Measurements from ENCODE around the gene PTK6. TPM values are rescaled to one million over a fixed set of nuclear protein-coding genes. Genes with fewer than 3 reads are reported as not detected.
"Not testable (repeated sequence)": the region's sequence is repeated elsewhere in the genome, so short reads cannot be mapped to it uniquely, and the experiment has no call there.

PTK6 gene
- total RNA-seq, 2 experiments from 2014 or later = 0.21 to 0.53 TPM

DNA sequence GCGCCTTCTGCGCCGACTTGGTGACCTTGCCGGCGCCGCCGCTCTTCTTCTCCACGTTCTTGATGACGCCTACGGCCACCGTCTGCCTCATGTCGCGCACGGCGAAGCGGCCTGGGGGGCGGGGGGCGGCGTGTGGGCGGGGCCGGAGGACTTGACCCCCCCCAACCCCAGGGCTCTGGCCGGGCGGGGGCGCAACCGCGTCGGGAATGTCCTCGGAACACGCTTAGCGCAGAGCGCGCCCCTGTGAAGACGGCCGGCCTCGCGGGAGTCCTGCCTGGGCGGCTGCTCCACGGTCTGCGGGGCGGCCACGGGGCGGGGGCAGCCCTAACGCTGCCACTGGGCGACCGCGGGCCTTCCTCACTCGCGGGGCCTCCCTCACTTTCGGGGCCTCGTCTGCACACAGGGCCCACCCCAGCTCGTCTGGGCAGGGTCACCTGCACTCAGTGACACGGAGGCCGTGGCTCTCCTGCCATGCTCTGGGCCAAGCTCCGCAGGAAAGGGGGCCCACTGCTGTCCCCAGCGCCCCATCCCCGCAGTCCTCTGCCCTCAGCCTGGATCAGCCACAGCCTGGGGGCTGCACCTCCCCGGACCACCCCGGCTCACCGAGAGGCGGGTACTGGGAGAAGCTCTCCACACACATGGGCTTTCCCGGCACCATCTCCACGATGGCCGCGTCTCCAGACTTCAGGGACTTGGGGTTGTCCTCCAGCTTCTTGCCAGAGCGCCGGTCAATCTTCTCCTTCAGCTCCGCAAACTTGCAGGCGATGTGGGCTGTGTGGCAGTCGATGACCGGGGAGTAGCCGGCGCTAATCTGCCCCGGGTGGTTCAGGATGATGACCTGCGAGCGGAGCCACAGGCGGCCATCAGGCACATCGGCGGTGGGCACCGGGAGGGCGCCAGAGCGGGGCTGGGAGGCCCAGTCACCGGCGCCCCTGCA, 48.6 kb downstream of the PTK6 start:
- CTCF ChIA-PET = no interaction called here
- H3K4me3 Mint-ChIP-seq = no peak overlapping the region
- peaks cover 6% of the 10 kb centered on the region for H3K27me3 Mint-ChIP-seq
- no peaks in the 10 kb centered on the region for H3K4me1 Mint-ChIP-seq
- DNase-seq (no peak), ATAC-seq (no peak)
- peaks cover 3% of the 10 kb centered on the region for H3K9me3 Mint-ChIP-seq (ENCODE audit: low read depth)
- H3K36me3 Mint-ChIP-seq = no peaks in the 10 kb centered on the region
- H3K27ac Mint-ChIP-seq = no peak overlapping the region

DNA sequence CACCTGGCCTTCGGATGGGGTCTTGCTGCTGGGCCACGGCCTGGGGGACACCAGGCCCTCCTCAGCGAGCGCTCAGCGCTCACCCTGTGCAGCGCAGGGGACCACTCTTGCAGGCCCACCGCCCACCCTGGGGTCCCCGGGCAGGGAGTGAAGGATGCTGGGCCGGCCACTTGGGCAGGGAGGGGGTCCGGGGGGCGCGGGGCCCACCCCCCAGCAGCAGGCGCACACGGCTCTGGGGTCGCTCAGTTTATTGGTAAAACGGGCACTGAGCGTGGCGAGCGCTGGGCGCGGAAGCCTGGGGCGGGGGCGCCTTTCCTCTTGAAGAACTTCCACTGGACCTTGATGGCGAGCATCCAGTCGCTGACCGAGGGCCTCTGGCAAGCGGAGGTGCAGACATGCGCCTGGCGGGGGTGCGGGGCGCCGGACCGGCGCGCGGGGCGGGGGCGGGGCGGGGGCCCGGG, 49.4 kb downstream of the PTK6 start:
- Mint-ChIP-seq H3K4me1 (no peaks in the 10 kb centered on the region), H3K27me3 (peaks cover 8% of the 10 kb centered on the region), H3K4me3 (no peak overlapping the region), H3K9me3 (ENCODE audit: low read depth) (peaks cover 3% of the 10 kb centered on the region), H3K36me3 (no peaks in the 10 kb centered on the region), H3K27ac (no peak overlapping the region)
- CTCF ChIA-PET = no interaction called here
- DNase-seq (no peak), ATAC-seq (no peak)

GRCh38 chr20:63487116-63487764, 49.9 kb downstream of the PTK6 start:
- H3K4me1 Mint-ChIP-seq = no peaks in the 10 kb centered on the region
- no peak overlapping the region for H3K4me3 Mint-ChIP-seq
- peaks cover 8% of the 10 kb centered on the region for H3K27me3 Mint-ChIP-seq
- DNase-seq (no peak), ATAC-seq (no peak)
- CTCF ChIA-PET = no interaction called here
- H3K27ac Mint-ChIP-seq = no peak overlapping the region
- no peaks in the 10 kb centered on the region for H3K36me3 Mint-ChIP-seq
- peaks cover 2% of the 10 kb centered on the region for H3K9me3 Mint-ChIP-seq (ENCODE audit: low read depth)

GRCh38 chr20:63486300-63486855, 50.8 kb downstream of the PTK6 start:
- peaks cover 11% of the 10 kb centered on the region for H3K27me3 Mint-ChIP-seq
- CTCF ChIA-PET = no interaction called here
- ATAC-seq (no peak), DNase-seq (no peak)
- H3K27ac Mint-ChIP-seq = no peak overlapping the region
- no peaks in the 10 kb centered on the region for H3K4me1 Mint-ChIP-seq
- no peak overlapping the region for H3K4me3 Mint-ChIP-seq
- H3K36me3 Mint-ChIP-seq = no peaks in the 10 kb centered on the region
- no peaks in the 10 kb centered on the region for H3K9me3 Mint-ChIP-seq (ENCODE audit: low read depth)

DNA sequence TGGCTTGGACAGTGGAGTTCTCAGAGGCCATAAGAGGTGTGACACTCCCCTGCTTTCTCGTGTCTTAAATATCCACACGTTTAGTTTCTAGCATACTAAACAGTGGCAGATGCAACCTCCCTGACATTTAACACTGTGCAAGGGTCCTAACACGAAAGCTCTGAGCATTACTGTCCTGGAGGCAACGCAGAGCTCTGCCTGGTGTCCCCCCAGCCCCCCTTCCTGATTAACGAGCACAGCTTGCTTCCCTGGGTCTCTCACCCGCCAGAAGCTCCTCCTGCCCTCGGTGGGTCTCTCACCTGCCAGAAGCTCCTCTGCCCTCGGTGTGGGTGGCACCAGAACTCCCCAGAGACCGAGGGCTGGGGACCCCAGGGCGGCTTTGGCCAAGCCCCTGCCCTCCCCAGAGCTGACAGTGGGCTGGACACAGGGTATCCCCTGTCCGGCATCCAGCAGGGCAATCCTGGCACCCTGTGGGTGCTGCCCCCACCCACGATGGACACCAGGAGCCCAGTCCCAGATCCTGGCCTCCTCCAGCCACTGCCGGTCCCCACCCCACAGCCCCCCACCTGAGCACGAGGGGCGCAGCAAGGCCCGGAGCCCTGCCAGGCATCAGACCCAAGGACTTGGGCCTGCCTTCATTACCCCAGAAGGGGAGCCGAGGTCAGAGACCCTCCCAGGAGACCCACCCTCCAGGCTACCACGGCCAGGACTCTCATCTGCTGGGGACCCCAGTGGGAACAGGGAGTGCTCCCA, 52.3 kb downstream of the PTK6 start:
- H3K4me3 Mint-ChIP-seq = no peak overlapping the region
- CTCF ChIA-PET = no interaction called here

GRCh38 chr20:63484236-63484635, 52.9 kb downstream of the PTK6 start:
- no peaks in the 10 kb centered on the region for H3K4me1 Mint-ChIP-seq
- no peaks in the 10 kb centered on the region for H3K9me3 Mint-ChIP-seq (ENCODE audit: low read depth)
- no peak overlapping the region for H3K4me3 Mint-ChIP-seq
- H3K27ac Mint-ChIP-seq = no peak overlapping the region
- no peak for ATAC-seq
- H3K36me3 Mint-ChIP-seq = no peaks in the 10 kb centered on the region
- peaks cover 12% of the 10 kb centered on the region for H3K27me3 Mint-ChIP-seq
- DNase-seq = no peak
- CTCF ChIA-PET = interaction anchor here (0.6 kb wide), 1 partner anchor 12 kb away, joined by 5 read pairs; no protein-coding TSS in a partner anchor

More for the DNA sequence above, 52.3 kb downstream of the PTK6 start:
- no peak overlapping the region for H3K27ac Mint-ChIP-seq
- no peaks in the 10 kb centered on the region for H3K36me3 Mint-ChIP-seq
- H3K9me3 Mint-ChIP-seq (ENCODE audit: low read depth) = no peaks in the 10 kb centered on the region
- ATAC-seq = no peak
- DNase-seq = no peak
- no peaks in the 10 kb centered on the region for H3K4me1 Mint-ChIP-seq
- peaks cover 12% of the 10 kb centered on the region for H3K27me3 Mint-ChIP-seq

- Mint-ChIP-seq H3K4me3 (no peak overlapping the region), H3K27me3 (peaks cover 12% of the 10 kb centered on the region), H3K36me3 (no peaks in the 10 kb centered on the region), H3K9me3 (ENCODE audit: low read depth) (no peaks in the 10 kb centered on the region), H3K4me1 (no peaks in the 10 kb centered on the region), H3K27ac (no peak overlapping the region)
- DNase-seq (no peak), ATAC-seq (no peak)
- CTCF ChIA-PET = interaction anchor here (0.6 kb wide), 1 partner anchor 12 kb away, joined by 5 read pairs; no protein-coding TSS in a partner anchor
Measured at GRCh38 chr20:63483834-63484233, 53.3 kb downstream of the PTK6 start.

DNA sequence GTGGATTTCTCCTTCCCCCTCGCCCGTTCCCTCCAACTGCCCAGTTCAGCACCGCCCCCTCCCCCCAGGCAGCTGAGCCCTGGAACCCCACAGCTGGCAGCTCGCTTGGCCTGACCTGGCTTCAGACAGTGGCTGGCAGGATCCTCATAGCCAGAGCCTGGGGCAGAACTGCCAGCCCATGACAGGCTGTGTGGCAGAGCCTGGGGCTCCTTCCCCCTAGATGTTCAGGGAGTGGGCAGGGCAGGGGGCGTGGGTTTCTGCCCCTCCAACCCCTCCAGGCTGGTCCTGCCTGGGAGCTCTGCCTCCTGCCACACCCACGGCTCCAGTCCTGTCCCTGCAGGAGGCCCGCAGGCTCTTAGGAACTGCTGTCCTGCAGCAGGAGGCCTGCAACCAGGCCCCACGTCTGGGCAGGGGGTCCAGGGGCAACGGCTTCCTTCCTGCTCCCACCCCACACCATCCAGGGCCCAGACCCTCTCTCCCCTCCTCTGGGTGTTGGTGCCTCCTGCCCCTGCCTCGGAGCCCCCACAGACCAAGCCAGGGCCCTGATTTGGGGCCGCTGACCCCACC, 55.1 kb downstream of the PTK6 start:
- H3K27me3 Mint-ChIP-seq = peaks cover 15% of the 10 kb centered on the region
- H3K36me3 Mint-ChIP-seq = no peaks in the 10 kb centered on the region
- no peaks in the 10 kb centered on the region for H3K4me1 Mint-ChIP-seq
- no peak overlapping the region for H3K4me3 Mint-ChIP-seq
- no peak overlapping the region for H3K27ac Mint-ChIP-seq
- no peak for ATAC-seq
- no peak for DNase-seq
- CTCF ChIA-PET = no interaction called here
- no peaks in the 10 kb centered on the region for H3K9me3 Mint-ChIP-seq (ENCODE audit: low read depth)

- ATAC-seq (no peak), DNase-seq (no peak)
- H3K4me3 Mint-ChIP-seq = no peak overlapping the region
- no peaks in the 10 kb centered on the region for H3K36me3 Mint-ChIP-seq
- H3K9me3 Mint-ChIP-seq (ENCODE audit: low read depth) = no peaks in the 10 kb centered on the region
- no peaks in the 10 kb centered on the region for H3K4me1 Mint-ChIP-seq
- peaks cover 21% of the 10 kb centered on the region for H3K27me3 Mint-ChIP-seq
- CTCF ChIA-PET = no interaction called here
- H3K27ac Mint-ChIP-seq = no peak overlapping the region
Measured at GRCh38 chr20:63481503-63481902, 55.7 kb downstream of the PTK6 start.

- H3K27ac Mint-ChIP-seq; H3K4me1 Mint-ChIP-seq; H3K9me3 Mint-ChIP-seq (ENCODE audit: low read depth); H3K36me3 Mint-ChIP-seq; ATAC-seq; H3K4me3 Mint-ChIP-seq; CTCF ChIA-PET; DNase-seq: not testable (repeated sequence)
- H3K27me3 Mint-ChIP-seq = peaks cover 29% of the 10 kb centered on the region
Measured at GRCh38 chr20:63479695-63480419, 57.3 kb downstream of the PTK6 start.

DNA sequence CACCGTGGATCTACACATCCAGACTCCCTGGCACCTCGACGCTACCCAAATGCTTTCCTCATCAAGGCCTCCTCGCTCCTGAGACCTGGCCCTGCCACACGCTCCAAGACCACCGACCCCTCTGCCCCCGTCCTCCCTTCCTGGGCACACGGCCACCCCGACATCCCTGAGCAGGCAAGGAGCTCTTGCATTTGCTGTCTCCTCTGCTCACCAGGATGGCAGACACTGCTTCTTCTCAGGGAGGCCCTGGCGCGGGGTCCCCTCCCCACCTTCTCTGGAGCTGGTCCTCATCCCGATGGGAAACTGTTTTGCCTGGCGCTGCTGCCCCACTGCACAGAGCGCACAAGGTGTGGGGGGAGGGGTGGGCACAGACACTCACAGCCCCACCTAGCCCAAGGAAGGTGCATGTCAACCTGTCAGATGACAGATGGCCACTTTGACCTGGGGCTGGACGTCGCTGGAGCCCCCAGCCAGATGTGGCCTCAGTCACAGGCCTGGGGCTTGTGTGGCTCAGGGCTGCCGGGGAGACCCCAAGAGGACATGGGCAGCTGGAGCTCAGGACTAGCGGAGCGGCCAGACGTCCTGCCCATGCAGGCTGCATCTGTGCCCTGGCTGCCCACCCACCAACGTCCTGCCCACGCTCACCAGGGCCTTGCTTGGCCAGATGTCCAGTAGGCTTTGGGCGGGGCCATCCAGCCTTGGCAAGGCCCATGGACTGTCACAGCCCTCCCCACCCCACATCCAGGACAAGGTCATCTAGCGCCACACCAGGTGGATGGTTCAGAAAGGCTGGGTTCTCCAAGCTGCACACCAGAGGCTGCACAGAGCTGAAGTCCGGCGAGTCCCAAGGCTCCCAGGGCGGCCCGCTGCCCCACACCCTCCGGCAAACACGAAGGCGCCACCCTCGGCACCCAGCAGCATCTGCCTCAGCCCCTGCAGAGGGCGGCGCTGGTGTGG, 58.6 kb downstream of the PTK6 start:
- Mint-ChIP-seq H3K27me3 (peaks cover 38% of the 10 kb centered on the region), H3K4me3 (no peak overlapping the region), H3K36me3 (no peaks in the 10 kb centered on the region), H3K9me3 (ENCODE audit: low read depth) (no peaks in the 10 kb centered on the region), H3K4me1 (peaks cover 2% of the 10 kb centered on the region), H3K27ac (no peak overlapping the region)
- CTCF ChIA-PET = no interaction called here
- ATAC-seq (no peak), DNase-seq (no peak)

Data from activated CD8-positive, alpha-beta memory T cell treated with anti-CD3 and anti-CD28 coated beads, Interleukin-2, amount 10 ng/mL, durations not matched to agents 7 days and 5 days (primary cell).